HL-60 (cell line): ENCODE measurements around the gene ATRNL1.
"Not testable (repeated sequence)": the region's sequence is repeated elsewhere in the genome, so short reads cannot be mapped to it uniquely, and the experiment has no call there.

Experiments used
- DNase-seq, 2 experiments: peaks; one replicate each; pipeline ENCODE4 v3.0.0-alpha.2; 2010 to 2020; ENCODE audit warnings: low read depth in 1 of 2, low spot score in 1 of 2
- H3K27ac ChIP-seq: fragments of 250-450 bp; sonication (Bioruptor Pico); replicated peaks from 2 replicates; pipeline ENCODE4 v1.5.1; 2020; ENCODE audit warnings: mild to moderate bottlenecking, moderate library complexity
- H3K27me3 ChIP-seq: fragments of 250-450 bp; sonication (Bioruptor Pico); 2 replicates; pipeline ENCODE4 v1.5.1; 2021; ENCODE audit warnings: mild to moderate bottlenecking, moderate library complexity; ENCODE audit not compliant: insufficient read depth, poor library complexity, severe bottlenecking
- H3K4me3 ChIP-seq: replicated peaks from 2 replicates; pipeline ENCODE4 v1.5.1; 2011; ENCODE audit warnings: mild to moderate bottlenecking, control low read depth, low read length; ENCODE audit not compliant: insufficient read depth
- GABPA ChIP-seq: IDR thresholded peaks from 2 replicates; pipeline ENCODE4 v1.6.1; 2012; ENCODE audit warnings: low read depth
- POLR2AphosphoS5 ChIP-seq: IDR thresholded peaks from 2 replicates; pipeline ENCODE4 v1.6.1; 2012; ENCODE audit warnings: low read depth
- SPI1 ChIP-seq: IDR thresholded peaks from 2 replicates; pipeline ENCODE4 v1.6.1; 2012; ENCODE audit warnings: low read depth, mild to moderate bottlenecking, borderline replicate concordance
- TF ChIP-seq, protein P1 (sequence below): IDR thresholded peaks from one replicate; pipeline ENCODE4 v1.5.1; 2011; ENCODE audit warnings: low read length, control low read depth, inconsistent platforms; ENCODE audit not compliant: insufficient read depth
- TF ChIP-seq, protein P2 (sequence below): IDR thresholded peaks from 2 replicates; pipeline ENCODE4 v1.6.1; 2012; ENCODE audit warnings: low read depth; ENCODE audit not compliant: insufficient replicate concordance

Gene ATRNL1

GRCh38 chr10:115295213-115295805, 202.1 kb downstream of the ATRNL1 start:
- TF ChIP-seq, protein P1, sequence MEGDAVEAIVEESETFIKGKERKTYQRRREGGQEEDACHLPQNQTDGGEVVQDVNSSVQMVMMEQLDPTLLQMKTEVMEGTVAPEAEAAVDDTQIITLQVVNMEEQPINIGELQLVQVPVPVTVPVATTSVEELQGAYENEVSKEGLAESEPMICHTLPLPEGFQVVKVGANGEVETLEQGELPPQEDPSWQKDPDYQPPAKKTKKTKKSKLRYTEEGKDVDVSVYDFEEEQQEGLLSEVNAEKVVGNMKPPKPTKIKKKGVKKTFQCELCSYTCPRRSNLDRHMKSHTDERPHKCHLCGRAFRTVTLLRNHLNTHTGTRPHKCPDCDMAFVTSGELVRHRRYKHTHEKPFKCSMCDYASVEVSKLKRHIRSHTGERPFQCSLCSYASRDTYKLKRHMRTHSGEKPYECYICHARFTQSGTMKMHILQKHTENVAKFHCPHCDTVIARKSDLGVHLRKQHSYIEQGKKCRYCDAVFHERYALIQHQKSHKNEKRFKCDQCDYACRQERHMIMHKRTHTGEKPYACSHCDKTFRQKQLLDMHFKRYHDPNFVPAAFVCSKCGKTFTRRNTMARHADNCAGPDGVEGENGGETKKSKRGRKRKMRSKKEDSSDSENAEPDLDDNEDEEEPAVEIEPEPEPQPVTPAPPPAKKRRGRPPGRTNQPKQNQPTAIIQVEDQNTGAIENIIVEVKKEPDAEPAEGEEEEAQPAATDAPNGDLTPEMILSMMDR = no peak
- TF ChIP-seq POLR2AphosphoS5 (no peak), SPI1 (no peak), GABPA (no peak)
- TF ChIP-seq, protein P2, sequence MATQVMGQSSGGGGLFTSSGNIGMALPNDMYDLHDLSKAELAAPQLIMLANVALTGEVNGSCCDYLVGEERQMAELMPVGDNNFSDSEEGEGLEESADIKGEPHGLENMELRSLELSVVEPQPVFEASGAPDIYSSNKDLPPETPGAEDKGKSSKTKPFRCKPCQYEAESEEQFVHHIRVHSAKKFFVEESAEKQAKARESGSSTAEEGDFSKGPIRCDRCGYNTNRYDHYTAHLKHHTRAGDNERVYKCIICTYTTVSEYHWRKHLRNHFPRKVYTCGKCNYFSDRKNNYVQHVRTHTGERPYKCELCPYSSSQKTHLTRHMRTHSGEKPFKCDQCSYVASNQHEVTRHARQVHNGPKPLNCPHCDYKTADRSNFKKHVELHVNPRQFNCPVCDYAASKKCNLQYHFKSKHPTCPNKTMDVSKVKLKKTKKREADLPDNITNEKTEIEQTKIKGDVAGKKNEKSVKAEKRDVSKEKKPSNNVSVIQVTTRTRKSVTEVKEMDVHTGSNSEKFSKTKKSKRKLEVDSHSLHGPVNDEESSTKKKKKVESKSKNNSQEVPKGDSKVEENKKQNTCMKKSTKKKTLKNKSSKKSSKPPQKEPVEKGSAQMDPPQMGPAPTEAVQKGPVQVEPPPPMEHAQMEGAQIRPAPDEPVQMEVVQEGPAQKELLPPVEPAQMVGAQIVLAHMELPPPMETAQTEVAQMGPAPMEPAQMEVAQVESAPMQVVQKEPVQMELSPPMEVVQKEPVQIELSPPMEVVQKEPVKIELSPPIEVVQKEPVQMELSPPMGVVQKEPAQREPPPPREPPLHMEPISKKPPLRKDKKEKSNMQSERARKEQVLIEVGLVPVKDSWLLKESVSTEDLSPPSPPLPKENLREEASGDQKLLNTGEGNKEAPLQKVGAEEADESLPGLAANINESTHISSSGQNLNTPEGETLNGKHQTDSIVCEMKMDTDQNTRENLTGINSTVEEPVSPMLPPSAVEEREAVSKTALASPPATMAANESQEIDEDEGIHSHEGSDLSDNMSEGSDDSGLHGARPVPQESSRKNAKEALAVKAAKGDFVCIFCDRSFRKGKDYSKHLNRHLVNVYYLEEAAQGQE = no peak
- DNase-seq = no peak
- no peak overlapping the region for H3K4me3 ChIP-seq

GRCh38 chr10:115300080-115300479, 206.9 kb downstream of the ATRNL1 start:
- Histone ChIP-seq H3K27me3 (no peaks in the 10 kb centered on the region), H3K4me3 (no peak overlapping the region), H3K27ac (no peak overlapping the region)
- no peak for DNase-seq
- TF ChIP-seq, protein P1 = no peak
- TF ChIP-seq POLR2AphosphoS5 (no peak), GABPA (no peak), SPI1 (no peak)
- TF ChIP-seq, protein P2 = no peak

More at GRCh38 chr10:115295213-115295805, 202.1 kb downstream of the ATRNL1 start:
- Histone ChIP-seq H3K27me3 (no peaks in the 10 kb centered on the region), H3K27ac (no peak overlapping the region)

DNA sequence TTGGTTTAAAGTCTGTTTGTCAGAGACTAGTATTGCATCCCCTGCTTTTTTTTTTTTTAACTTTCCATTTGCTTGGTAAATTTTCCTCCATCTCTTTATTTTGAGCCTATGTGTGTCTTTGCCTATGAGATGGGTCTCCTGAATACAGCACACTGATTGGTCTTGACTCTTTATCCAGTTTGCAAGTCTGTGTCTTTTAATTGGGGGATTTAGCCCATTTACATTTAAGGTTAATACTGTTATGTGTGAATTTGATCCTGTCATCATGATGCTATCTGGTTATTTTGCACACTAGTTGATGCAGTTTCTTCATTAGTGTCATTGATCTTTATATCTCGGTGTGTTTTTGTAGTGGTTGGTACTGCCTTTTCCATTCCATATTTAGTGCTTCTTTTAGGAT, 226.5 kb downstream of the ATRNL1 start:
- not testable (repeated sequence) for H3K4me3 ChIP-seq, H3K27me3 ChIP-seq, H3K27ac ChIP-seq, DNase-seq

GRCh38 chr10:115321360-115321759, 228.2 kb downstream of the ATRNL1 start:
- no peak for TF ChIP-seq GABPA
- TF ChIP-seq, protein P2 = no peak
- TF ChIP-seq POLR2AphosphoS5 = no peak
- TF ChIP-seq, protein P1 = no peak
- no peak for TF ChIP-seq SPI1
- no peaks in the 10 kb centered on the region for H3K27me3 ChIP-seq

More at GRCh38 chr10:115321360-115321759, 228.2 kb downstream of the ATRNL1 start:
- Histone ChIP-seq H3K27ac (no peak overlapping the region), H3K4me3 (no peak overlapping the region)
- no peak for DNase-seq
